Stimulated activated naive B cell treated with anti-CD40 and anti-IgM and Interleukin-4, amounts not matched to agents 10 μg/mL and 1 μg/mL and 100 μg/mL, for 72 hours (primary cell): Measurements from ENCODE around the gene MAGEH1.

Experiments used
- ATAC-seq, 2 donors: fragments of 150-1000 bp; cut with Tn5 transposase; replicated peaks; 2 replicates each; pipeline ENCODE4 v1.10.0; 2021; ENCODE audit warnings: moderate library complexity in 1 of 2
- DNase-seq: peaks from one replicate; pipeline ENCODE4 v3.0.0; 2021
- H3K27ac Mint-ChIP-seq: one replicate; pipeline ENCODE4 v1.8.0; 2022; ENCODE audit warnings: mild to moderate bottlenecking, mixed read lengths
- H3K27me3 Mint-ChIP-seq, 2 donors: one replicate each; pipeline ENCODE4 v1.8.0; 2022; ENCODE audit warnings: mixed read lengths in 2 of 2
- H3K36me3 Mint-ChIP-seq, 2 donors: one replicate each; pipeline ENCODE4 v1.8.0; 2022; ENCODE audit warnings: mixed read lengths in 2 of 2, mild to moderate bottlenecking in 1 of 2
- H3K4me1 Mint-ChIP-seq, 2 donors: one replicate each; pipeline ENCODE4 v1.8.0; 2022; ENCODE audit warnings: mixed read lengths in 2 of 2, mild to moderate bottlenecking in 1 of 2
- H3K4me3 Mint-ChIP-seq, 2 donors: one replicate each; pipeline ENCODE4 v1.8.0; 2022; ENCODE audit warnings: mild to moderate bottlenecking in 2 of 2, mixed read lengths in 2 of 2, moderate library complexity in 1 of 2
- H3K9me3 Mint-ChIP-seq, 2 donors: one replicate each; pipeline ENCODE4 v1.8.0; 2022; ENCODE audit warnings: mixed read lengths in 2 of 2, mild to moderate bottlenecking in 1 of 2

The MAGEH1 gene

GRCh38 chrX:55480390-55481062 lies 28.6 kb downstream of the MAGEH1 start:
- H3K27me3 Mint-ChIP-seq = peaks cover 0 to 4% of the 10 kb centered on the region in 2 donors
- no peak overlapping the region for H3K27ac Mint-ChIP-seq
- H3K4me3 Mint-ChIP-seq = no peak overlapping the region
- ATAC-seq (no peak), DNase-seq (no peak)
- peaks cover 3 to 6% of the 10 kb centered on the region in 2 donors for H3K4me1 Mint-ChIP-seq
- H3K9me3 Mint-ChIP-seq = no peaks in the 10 kb centered on the region
- no peaks in the 10 kb centered on the region for H3K36me3 Mint-ChIP-seq

GRCh38 chrX:55484948-55485347 lies 33.0 kb downstream of the MAGEH1 start:
- no peak for ATAC-seq
- Mint-ChIP-seq H3K4me1 (peaks cover 3 to 6% of the 10 kb centered on the region in 2 donors), H3K27ac (no peak overlapping the region), H3K36me3 (peaks cover 2 to 3% of the 10 kb centered on the region in 2 donors), H3K9me3 (no peaks in the 10 kb centered on the region), H3K27me3 (peaks cover 0 to 11% of the 10 kb centered on the region in 2 donors), H3K4me3 (no peak overlapping the region)
- no peak for DNase-seq

- Mint-ChIP-seq H3K4me1 (peaks cover 3 to 6% of the 10 kb centered on the region in 2 donors), H3K9me3 (no peaks in the 10 kb centered on the region), H3K4me3 (no peak overlapping the region), H3K27me3 (peaks cover 0 to 13% of the 10 kb centered on the region in 2 donors), H3K27ac (no peak overlapping the region), H3K36me3 (peaks cover 2 to 3% of the 10 kb centered on the region in 2 donors)
- ATAC-seq (no peak), DNase-seq (no peak)
Observed at GRCh38 chrX:55486736-55487135, 34.8 kb downstream of the MAGEH1 start.

GRCh38 chrX:55487143-55487542 lies 35.2 kb downstream of the MAGEH1 start:
- peaks cover 3 to 6% of the 10 kb centered on the region in 2 donors for H3K4me1 Mint-ChIP-seq
- H3K27me3 Mint-ChIP-seq = peaks cover 0 to 13% of the 10 kb centered on the region in 2 donors
- no peak for ATAC-seq
- H3K4me3 Mint-ChIP-seq = no peak overlapping the region
- no peak for DNase-seq
- no peak overlapping the region for H3K27ac Mint-ChIP-seq
- peaks cover 2 to 3% of the 10 kb centered on the region in 2 donors for H3K36me3 Mint-ChIP-seq
- no peaks in the 10 kb centered on the region for H3K9me3 Mint-ChIP-seq

- Mint-ChIP-seq H3K27ac (peak overlapping the region; percentile 31), H3K4me1 (peaks cover 3 to 6% of the 10 kb centered on the region in 2 donors), H3K9me3 (no peaks in the 10 kb centered on the region), H3K36me3 (peaks cover 2 to 3% of the 10 kb centered on the region in 2 donors), H3K27me3 (peaks cover 0 to 13% of the 10 kb centered on the region in 2 donors), H3K4me3 (peak overlapping the region; percentile 73 to 97)
- DNase-seq = no peak
- peak in 1 of 2 donors; percentile 5 for ATAC-seq
Observed at GRCh38 chrX:55488006-55488592, 36.2 kb downstream of the MAGEH1 start.

- ATAC-seq (peak; percentile 62 to 68), DNase-seq (peak; percentile 37)
- Mint-ChIP-seq H3K4me3 (peak overlapping the region; percentile 97 to 100), H3K4me1 (peaks cover 3 to 6% of the 10 kb centered on the region in 2 donors), H3K27ac (peak overlapping the region; percentile 98), H3K27me3 (peaks cover 0 to 13% of the 10 kb centered on the region in 2 donors), H3K36me3 (peaks cover 2 to 3% of the 10 kb centered on the region in 2 donors), H3K9me3 (no peaks in the 10 kb centered on the region)
Observed at GRCh38 chrX:55488593-55489313, 36.8 kb downstream of the MAGEH1 start.

DNA sequence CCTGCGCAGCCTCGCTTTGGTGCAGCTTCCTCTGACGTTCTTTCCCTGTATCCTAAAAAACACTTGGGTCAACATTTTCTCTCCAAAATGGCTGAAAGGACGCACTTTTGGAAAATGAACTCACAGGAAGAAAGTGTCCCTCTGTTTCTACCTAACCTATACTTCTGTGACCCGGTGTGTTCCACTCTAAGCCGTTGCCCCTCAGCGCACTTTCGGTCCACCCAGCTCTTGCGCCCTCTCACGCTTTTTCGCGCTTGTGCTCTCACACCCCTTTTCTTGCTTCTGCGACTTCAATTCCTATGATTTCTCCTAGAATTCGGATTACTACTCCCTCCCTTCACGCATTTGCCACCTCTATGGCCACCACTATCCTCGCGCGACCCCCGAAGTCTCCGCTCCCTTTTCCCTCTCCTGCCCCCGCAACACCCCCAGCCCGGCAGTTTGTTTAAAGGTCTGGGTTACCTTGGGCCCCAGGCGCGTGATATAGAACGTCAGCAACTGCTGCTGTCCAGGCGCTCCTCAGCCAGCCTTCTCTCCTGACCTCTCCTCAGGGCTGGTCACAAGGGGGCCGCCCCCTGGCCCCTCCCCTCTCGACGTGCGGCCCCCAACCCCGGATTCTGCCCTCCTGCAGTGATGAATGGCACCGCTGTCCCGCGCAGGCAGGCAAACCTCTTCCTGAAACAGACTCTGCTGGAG lies 37.5 kb downstream of the MAGEH1 start, which contains the start of gene USP51:
Gene USP51, minus strand, starts transcription at position 535 of the 696 bp plus-strand sequence. CDS start 909 bp downstream, outside the sequence.
- H3K27ac Mint-ChIP-seq = peak within 1 kb of the TSS; percentile 98
- H3K36me3 Mint-ChIP-seq = peaks cover 2 to 3% of the 10 kb centered on the region in 2 donors
- peaks cover 3 to 6% of the 10 kb centered on the region in 2 donors for H3K4me1 Mint-ChIP-seq
- H3K9me3 Mint-ChIP-seq = no peaks in the 10 kb centered on the region
- ATAC-seq (peak; percentile 78 to 83), DNase-seq (peak; percentile 28)
- peaks cover 0 to 13% of the 10 kb centered on the region in 2 donors for H3K27me3 Mint-ChIP-seq
- peak within 1 kb of the TSS; percentile 97 to 100 for H3K4me3 Mint-ChIP-seq

- peaks cover 2 to 3% of the 10 kb centered on the region in 2 donors for H3K36me3 Mint-ChIP-seq
- no peaks in the 10 kb centered on the region for H3K9me3 Mint-ChIP-seq
- H3K4me1 Mint-ChIP-seq = no peaks in the 10 kb centered on the region
- H3K27ac Mint-ChIP-seq = peak overlapping the region; percentile 98
- peaks cover 0 to 8% of the 10 kb centered on the region in 2 donors for H3K27me3 Mint-ChIP-seq
- DNase-seq = no peak
- no peak for ATAC-seq
- peak overlapping the region; percentile 97 to 100 for H3K4me3 Mint-ChIP-seq
Observed at GRCh38 chrX:55490121-55490520, 38.2 kb downstream of the MAGEH1 start.

DNA sequence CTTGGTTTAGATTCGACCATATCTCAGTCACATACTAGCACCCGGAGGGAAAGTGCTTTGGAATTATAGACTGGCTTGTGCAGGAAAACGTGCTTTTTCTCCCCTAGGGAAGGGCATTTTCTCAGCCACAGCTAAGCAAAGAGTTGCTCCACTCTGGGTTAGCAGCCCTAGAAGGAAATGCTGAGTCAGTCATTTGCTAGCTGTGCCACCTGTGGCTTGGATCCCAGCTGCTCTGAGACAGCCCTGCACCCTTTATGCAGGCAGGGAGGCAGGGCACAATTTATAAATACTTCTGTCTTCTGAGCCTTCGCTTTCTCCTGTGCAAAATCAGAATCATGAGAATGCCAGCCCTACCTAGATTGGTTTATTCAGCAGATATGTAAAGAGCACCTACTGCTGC lies 39.0 kb downstream of the MAGEH1 start:
- ATAC-seq (no peak), DNase-seq (no peak)
- H3K4me3 Mint-ChIP-seq = no peak overlapping the region
- H3K4me1 Mint-ChIP-seq = no peaks in the 10 kb centered on the region
- peaks cover 2 to 3% of the 10 kb centered on the region in 2 donors for H3K36me3 Mint-ChIP-seq
- H3K9me3 Mint-ChIP-seq = no peaks in the 10 kb centered on the region
- H3K27me3 Mint-ChIP-seq = peaks cover 0 to 8% of the 10 kb centered on the region in 2 donors
- H3K27ac Mint-ChIP-seq = no peak overlapping the region
